Glutamatergic neuron (in vitro differentiated cells): Measurements from ENCODE around the gene NNMT. TPM values are rescaled to one million over a fixed set of nuclear protein-coding genes. Genes with fewer than 3 reads are reported as not detected.
"Not testable (repeated sequence)": the region's sequence is repeated elsewhere in the genome, so short reads cannot be mapped to it uniquely, and the experiment has no call there.

Experiments used
- DNase-seq: peaks from one replicate; pipeline ENCODE4 v3.0.0; 2022
- H3K27ac Mint-ChIP-seq: one replicate; pipeline ENCODE4 v1.8.0; 2020; ENCODE audit warnings: mild to moderate bottlenecking, mixed read lengths, inconsistent platforms; ENCODE audit not compliant: unreplicated experiment
- H3K27me3 Mint-ChIP-seq: one replicate; pipeline ENCODE4 v1.8.0; 2020; ENCODE audit warnings: mild to moderate bottlenecking, moderate library complexity, mixed read lengths, inconsistent platforms; ENCODE audit not compliant: unreplicated experiment
- H3K36me3 Mint-ChIP-seq: one replicate; pipeline ENCODE4 v1.8.0; 2020; ENCODE audit warnings: mild to moderate bottlenecking, mixed read lengths, inconsistent platforms; ENCODE audit not compliant: unreplicated experiment
- H3K4me1 Mint-ChIP-seq: one replicate; pipeline ENCODE4 v1.8.0; 2020; ENCODE audit warnings: mild to moderate bottlenecking, low read depth, mixed read lengths, inconsistent platforms; ENCODE audit not compliant: unreplicated experiment
- H3K4me3 Mint-ChIP-seq: one replicate; pipeline ENCODE4 v1.8.0; 2020; ENCODE audit warnings: mild to moderate bottlenecking, mixed read lengths, inconsistent platforms; ENCODE audit not compliant: unreplicated experiment
- H3K9me3 Mint-ChIP-seq: one replicate; pipeline ENCODE4 v1.8.0; 2020; ENCODE audit warnings: mild to moderate bottlenecking, moderate library complexity, mixed read lengths, inconsistent platforms; ENCODE audit not compliant: unreplicated experiment
- CTCF ChIP-seq: fragments of 200-600 bp; sonication (generic); IDR thresholded peaks from one replicate; pipeline ENCODE4 v1.5.0; 2021; ENCODE audit not compliant: partially characterized antibody, unreplicated experiment
- total RNA-seq: library from RNA; stranded (reverse); fragmentation: NEBNext Ultra II Directional; extraction: Animal tissue kit (Norgen Biotek cat#: 25700); gene quantifications from one replicate; pipeline ENCODE4 v1.2.1, GENCODE V29; 2021; ENCODE audit not compliant: unreplicated experiment

The NNMT gene
- total RNA-seq, 1 donor from 2014 or later: 3.4 TPM

- Mint-ChIP-seq H3K4me1 (no peaks in the 10 kb centered on the region), H3K4me3 (no peak overlapping the region), H3K36me3 (peaks cover 8% of the 10 kb centered on the region), H3K27me3 (no peaks in the 10 kb centered on the region), H3K9me3 (peaks cover 3% of the 10 kb centered on the region), H3K27ac (no peak overlapping the region)
- TF ChIP-seq CTCF: no peak
- DNase-seq: no peak
Observed at GRCh38 chr11:114322934-114323333, 26.7 kb downstream of the NNMT start.

GRCh38 chr11:114326151-114326550, 30.0 kb downstream of the NNMT start:
- no peak for DNase-seq
- Mint-ChIP-seq H3K36me3 (peaks cover 18% of the 10 kb centered on the region), H3K4me3 (no peak overlapping the region), H3K9me3 (peaks cover 3% of the 10 kb centered on the region), H3K4me1 (no peaks in the 10 kb centered on the region), H3K27ac (no peak overlapping the region), H3K27me3 (no peaks in the 10 kb centered on the region)
- TF ChIP-seq CTCF: no peak

GRCh38 chr11:114326776-114327175, 30.6 kb downstream of the NNMT start:
- H3K9me3 Mint-ChIP-seq: peaks cover 3% of the 10 kb centered on the region
- no peak for DNase-seq
- H3K4me3 Mint-ChIP-seq: no peak overlapping the region
- no peak overlapping the region for H3K27ac Mint-ChIP-seq
- peaks cover 18% of the 10 kb centered on the region for H3K36me3 Mint-ChIP-seq
- H3K27me3 Mint-ChIP-seq: no peaks in the 10 kb centered on the region
- no peak for TF ChIP-seq CTCF
- H3K4me1 Mint-ChIP-seq: no peaks in the 10 kb centered on the region

GRCh38 chr11:114330373-114330772, 34.2 kb downstream of the NNMT start:
- Mint-ChIP-seq H3K36me3 (peaks cover 18% of the 10 kb centered on the region), H3K27ac (no peak overlapping the region), H3K4me1 (no peaks in the 10 kb centered on the region), H3K9me3 (peaks cover 5% of the 10 kb centered on the region), H3K4me3 (no peak overlapping the region), H3K27me3 (no peaks in the 10 kb centered on the region)
- no peak for TF ChIP-seq CTCF
- DNase-seq: no peak

GRCh38 chr11:114340311-114341131, 44.3 kb downstream of the NNMT start:
- H3K9me3 Mint-ChIP-seq: peaks cover 5% of the 10 kb centered on the region
- H3K4me3 Mint-ChIP-seq: no peak overlapping the region
- no peak overlapping the region for H3K27ac Mint-ChIP-seq
- H3K36me3 Mint-ChIP-seq: no peaks in the 10 kb centered on the region
- TF ChIP-seq CTCF: peak; percentile 76
- peaks cover 3% of the 10 kb centered on the region for H3K4me1 Mint-ChIP-seq
- DNase-seq: peak; percentile 28
- no peaks in the 10 kb centered on the region for H3K27me3 Mint-ChIP-seq

- H3K9me3 Mint-ChIP-seq, H3K4me1 Mint-ChIP-seq, H3K27ac Mint-ChIP-seq, H3K36me3 Mint-ChIP-seq, H3K27me3 Mint-ChIP-seq, H3K4me3 Mint-ChIP-seq, DNase-seq: not testable (repeated sequence)
Observed at GRCh38 chr11:114341667-114342066, 45.5 kb downstream of the NNMT start.
